Fibroblast of skin of right quadriceps (primary cell): ENCODE results near the gene NARF.
"Not testable (repeated sequence)": the region's sequence is repeated elsewhere in the genome, so short reads cannot be mapped to it uniquely, and the experiment has no call there.

Source experiments
- DNase-seq: peaks from one replicate; pipeline ENCODE4 v3.0.0-alpha.2; 2013

Gene NARF

DNA sequence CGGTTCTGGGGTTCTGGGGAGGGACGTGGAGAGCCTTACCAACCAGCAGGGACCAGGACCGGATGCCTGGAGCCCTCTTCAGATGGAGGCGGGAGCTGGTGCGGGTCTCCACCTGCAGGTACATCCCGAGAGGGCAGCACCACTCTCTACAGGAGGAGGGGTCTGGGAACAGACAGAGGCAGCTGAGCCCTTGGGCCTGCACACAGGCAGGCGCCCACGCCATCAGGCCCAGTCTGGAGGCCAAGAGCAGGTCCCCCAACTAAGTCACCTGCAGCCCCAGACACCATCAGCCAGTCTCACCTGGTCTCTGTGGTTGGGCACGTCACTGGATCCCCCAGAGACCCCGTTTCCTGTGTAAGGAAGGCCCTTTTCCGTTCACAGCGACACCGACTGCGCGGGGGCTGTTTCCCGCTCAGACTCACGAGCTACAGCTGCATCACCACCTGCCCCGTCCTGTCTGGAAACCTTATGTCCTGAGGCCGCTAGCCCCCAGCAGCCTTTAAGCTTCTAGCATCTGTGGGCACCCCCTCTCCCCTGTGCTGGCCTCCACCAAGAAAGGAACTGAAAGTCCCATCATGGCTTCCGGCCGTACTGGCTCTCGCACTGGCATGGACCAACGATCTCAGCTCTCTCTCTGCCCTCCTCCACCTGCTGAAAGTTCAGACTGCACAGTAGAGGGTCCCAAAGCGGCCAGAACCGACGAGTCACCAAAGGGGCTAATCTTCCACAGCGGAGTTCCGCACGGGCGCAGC lies 9.2 kb upstream of the NARF start:
- DNase-seq, result no peak

- DNase-seq, result no peak
Observed at GRCh38 chr17:82449883-82450356, 8.6 kb upstream of the NARF start.

GRCh38 chr17:82450357-82451106 lies 8.0 kb upstream of the NARF start, which contains the start of gene CYBC1:
TSS of gene CYBC1 (minus strand) at chr17:82450752. CDS start at chr17:82449254, 1,498 bp downstream.
- peak; percentile 94 for DNase-seq

GRCh38 chr17:82452162-82452561 lies 6.4 kb upstream of the NARF start:
- no peak for DNase-seq

DNA sequence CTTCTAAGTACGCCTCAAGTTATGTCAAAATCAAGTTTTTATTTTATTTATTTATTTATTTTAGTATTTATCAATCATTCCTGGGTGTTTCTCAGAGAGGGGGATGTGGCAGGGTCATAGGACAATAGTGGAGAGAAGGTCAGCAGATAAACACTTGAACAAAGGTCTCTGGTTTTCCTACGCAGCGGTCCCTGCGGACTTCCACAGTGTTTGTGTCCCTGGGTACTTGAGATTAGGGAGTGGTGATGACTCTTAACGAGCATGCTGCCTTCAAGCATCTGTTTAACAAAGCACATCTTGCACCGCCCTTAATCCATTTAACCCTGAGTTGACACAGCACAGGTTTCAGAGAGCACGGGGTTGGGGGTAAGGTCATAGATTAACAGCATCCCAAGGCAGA lies 5.4 kb upstream of the NARF start:
- DNase-seq, result not testable (repeated sequence)

- not testable (repeated sequence) for DNase-seq
Observed at GRCh38 chr17:82453706-82454105, 4.8 kb upstream of the NARF start.

GRCh38 chr17:82457073-82457928 lies 1.2 kb upstream of the NARF start:
- no peak for DNase-seq

- DNase-seq, result no peak
Observed at GRCh38 chr17:82457929-82458178, 687 bp upstream of the NARF start.

- no peak for DNase-seq
Observed at GRCh38 chr17:82458885-82459424, 414 bp downstream of the NARF start.

GRCh38 chr17:82459936-82460335 lies 1.4 kb downstream of the NARF start:
- DNase-seq, result not testable (repeated sequence)

DNA sequence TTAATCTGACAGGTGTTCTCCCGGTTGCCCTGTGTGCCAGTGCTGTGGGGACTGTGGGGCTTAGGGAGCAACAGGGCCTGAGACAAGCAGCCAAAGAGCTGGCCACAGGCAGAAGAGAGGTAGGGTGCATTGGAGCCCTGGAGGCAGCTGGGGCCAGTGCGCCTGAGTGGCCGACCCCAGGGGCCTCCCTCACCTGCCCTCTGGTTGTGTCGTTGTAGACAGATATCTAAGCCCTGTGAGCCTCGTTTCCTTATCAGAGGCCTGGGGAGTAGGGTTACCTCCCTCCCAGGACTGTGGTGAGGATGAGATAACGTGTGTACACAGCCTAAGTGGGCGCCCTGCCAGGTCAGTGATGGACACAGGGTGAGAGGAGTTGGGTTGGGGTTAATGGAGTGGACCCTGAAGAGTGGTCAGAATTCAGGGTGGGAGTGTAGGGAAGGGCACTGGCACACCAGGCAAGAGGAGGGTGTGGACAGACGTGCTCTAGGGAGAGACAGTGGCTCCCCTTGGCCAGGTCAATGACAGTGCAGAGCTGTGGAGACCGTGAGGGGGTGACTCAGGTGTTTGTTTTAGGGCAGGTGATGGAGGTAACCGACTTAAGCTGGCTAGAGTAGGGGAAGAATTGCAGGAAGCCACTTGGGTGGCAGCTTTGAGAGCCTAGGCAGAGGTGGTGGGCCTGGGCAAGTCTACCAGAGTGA lies 3.4 kb downstream of the NARF start:
- DNase-seq, result no peak

GRCh38 chr17:82463391-82463790 lies 4.8 kb downstream of the NARF start:
- no peak for DNase-seq

DNA sequence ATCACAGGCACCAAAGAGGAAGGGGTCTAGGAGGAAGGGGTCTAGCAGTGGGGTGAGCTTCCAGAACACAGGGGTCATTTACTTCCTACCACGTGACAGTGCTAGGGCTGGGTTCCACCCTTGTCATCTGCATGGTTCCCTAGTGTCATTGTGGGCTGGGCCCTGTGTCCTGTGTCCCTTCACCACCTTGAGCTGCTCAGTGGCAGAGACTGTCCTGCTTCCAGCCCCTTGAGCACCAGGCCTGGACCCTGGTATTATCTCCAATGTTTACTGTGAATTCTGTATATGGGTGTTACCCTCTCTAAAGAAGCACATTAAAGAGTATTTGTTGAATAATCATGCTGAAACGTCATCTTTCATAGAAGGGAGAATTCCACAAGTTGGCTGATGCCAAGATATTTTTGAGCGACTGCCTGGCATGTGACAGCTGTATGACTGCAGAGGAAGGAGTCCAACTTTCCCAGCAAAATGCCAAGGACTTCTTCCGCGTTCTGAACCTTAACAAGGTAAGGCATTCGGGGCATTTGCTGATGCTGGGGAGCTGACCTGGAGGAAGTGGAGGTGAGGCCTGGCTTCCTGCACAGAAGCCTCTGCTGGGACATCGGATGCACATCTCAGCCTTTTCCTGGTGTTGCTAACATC lies 5.5 kb downstream of the NARF start:
- no peak for DNase-seq

- no peak for DNase-seq
Observed at GRCh38 chr17:82464567-82464929, 6.0 kb downstream of the NARF start.

- DNase-seq, result no peak
Observed at GRCh38 chr17:82465023-82465603, 6.6 kb downstream of the NARF start.

DNA sequence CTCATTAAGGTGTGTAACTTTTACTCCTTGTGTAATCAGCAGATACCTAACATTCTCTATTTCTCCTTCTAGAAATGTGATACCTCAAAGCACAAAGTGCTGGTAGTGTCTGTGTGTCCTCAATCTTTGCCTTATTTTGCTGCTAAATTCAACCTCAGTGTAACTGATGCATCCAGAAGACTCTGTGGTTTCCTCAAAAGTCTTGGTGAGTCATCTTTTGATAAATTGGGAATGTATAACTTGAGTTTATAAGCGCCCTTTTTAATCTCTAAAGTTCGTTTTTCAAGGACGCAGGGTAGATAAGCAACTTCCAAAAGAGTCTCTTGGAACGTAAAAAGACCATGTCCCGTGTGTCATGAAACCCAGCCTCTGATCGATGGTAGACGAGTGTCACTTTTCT lies 10.2 kb downstream of the NARF start:
- no peak for DNase-seq

DNA sequence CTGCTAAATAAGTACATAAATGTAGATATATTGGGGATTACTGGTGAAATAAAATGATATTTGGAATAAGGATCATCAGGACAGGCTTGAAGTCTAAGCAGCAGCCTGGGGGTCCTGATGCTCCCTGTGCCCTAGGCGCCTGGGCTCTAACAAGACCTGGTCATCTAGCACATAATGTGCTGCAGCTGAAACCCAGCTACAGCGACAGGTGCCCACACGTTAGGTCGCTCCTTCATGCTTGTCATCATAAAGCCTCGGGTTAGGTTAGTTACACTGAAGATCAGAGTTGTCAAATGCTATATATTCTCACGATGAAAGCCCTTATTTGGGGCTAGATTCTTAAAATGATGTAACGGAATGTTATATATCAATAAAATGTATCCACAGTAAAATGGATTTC lies 11.5 kb downstream of the NARF start:
- no peak for DNase-seq

DNA sequence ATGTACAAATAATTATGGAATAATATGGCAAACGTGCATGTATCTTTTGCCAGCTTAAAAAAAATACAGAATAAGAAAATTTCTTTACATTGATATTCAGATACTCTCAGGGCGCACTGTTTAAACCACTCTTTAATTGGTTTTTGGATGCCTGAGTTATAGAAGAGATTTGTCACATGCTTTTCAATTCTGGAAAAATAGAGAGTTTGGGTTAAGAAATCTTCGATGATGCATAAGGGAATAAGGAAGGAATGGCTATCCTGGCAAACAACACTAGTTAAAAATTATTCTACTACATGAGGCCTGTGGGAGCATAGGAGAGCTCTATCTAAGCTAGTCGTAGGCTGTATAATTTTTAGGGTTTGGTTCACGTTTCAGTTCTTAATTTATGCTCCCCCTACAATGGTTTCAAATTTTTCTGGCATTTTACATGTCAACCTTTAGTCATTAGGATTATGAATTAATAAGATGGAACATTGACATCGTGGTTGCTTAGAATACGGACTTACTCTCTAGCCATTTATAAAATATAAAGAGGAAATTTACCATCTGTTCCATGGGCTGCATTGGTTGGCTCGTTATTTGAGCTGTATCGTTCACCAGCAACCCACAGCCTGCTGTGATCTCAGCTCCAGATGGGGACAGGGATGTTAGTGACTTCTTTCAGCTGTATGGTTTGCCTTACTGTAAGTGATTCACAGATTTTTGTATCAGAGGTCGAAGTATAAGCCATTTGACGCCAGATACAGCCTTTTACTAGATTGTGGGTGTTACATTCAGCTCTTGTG lies 15.9 kb downstream of the NARF start:
- DNase-seq, result no peak

DNA sequence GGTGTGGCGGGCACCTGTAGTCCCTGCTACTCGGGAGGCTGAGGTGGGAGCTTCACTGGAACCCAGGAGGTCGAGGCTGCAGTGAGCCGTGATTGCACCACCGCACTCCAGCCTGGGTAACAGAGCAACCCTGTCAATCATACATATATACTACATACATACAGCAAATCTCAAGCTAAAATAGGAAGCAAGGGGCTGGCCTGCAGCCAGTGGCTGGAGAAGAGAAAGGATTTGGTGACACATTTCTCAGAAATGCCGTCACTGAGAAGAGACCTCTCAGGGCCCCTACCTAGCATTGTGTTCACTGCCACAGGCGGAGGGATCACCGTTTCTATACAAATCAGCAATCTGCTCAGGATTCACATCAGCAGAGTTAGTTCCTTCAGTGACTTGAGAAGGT lies 16.9 kb downstream of the NARF start:
- DNase-seq, result peak; percentile 36

DNA sequence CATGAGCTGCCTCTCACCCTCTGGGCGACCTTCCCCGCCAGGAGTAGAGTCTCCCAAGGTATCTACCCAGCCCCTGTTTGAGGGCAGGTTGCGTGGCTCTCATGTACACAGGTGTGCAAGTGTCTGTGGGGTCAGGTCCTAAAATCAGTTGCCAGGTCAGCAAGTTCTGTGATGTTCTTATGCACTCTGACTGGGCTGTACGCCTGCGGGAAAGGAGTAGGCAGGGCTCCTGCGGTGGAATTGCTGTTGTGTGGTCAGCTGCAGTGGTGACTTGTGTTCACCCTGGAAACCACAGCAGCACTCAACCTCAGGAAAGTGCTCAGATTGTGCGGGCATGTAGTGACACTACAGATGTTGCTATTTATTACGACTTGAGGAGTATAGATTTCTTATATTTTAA lies 19.4 kb downstream of the NARF start:
- DNase-seq, result no peak

- DNase-seq, result no peak
Observed at GRCh38 chr17:82479602-82480001, 21.1 kb downstream of the NARF start.
